Measurements from ENCODE around the gene DHCR24.

DNA sequence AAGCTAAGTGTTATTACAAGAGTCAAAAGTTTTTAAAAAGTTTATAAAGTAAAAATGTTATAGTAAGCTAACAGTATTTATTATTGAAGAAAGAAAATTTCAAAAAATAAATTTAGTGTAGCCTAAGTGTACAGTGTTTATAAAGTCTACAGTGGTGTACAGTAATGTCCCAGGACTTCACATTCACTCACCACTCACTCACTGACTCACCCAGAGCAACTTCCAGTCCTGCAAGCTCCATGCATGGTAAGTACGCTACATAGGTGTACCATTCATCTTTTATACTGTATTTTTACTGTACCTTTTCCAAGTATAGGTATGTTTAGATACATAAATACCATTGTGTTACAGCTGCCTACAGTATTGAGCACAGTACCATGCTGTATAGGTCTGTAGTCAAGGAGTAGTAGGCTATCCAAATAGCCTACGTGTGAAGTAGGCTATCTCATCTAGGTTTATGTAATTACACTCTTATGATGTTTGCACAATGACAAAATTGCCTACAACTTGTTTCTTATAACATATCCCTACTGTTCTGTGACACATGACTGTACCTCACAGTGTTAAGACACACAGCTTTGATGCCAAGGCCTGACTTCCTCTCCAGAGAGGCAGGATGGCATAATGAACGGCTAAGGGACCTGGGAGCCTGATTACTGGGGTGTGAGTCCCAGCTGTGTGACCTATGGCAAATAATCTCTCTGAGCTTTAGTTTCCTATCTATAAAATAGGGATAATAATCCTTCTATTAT is 12.7 kb downstream of the DHCR24 start:
- TF ChIP-seq, protein P1, sequence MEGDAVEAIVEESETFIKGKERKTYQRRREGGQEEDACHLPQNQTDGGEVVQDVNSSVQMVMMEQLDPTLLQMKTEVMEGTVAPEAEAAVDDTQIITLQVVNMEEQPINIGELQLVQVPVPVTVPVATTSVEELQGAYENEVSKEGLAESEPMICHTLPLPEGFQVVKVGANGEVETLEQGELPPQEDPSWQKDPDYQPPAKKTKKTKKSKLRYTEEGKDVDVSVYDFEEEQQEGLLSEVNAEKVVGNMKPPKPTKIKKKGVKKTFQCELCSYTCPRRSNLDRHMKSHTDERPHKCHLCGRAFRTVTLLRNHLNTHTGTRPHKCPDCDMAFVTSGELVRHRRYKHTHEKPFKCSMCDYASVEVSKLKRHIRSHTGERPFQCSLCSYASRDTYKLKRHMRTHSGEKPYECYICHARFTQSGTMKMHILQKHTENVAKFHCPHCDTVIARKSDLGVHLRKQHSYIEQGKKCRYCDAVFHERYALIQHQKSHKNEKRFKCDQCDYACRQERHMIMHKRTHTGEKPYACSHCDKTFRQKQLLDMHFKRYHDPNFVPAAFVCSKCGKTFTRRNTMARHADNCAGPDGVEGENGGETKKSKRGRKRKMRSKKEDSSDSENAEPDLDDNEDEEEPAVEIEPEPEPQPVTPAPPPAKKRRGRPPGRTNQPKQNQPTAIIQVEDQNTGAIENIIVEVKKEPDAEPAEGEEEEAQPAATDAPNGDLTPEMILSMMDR (IDR thresholded peaks at IDR 0.05) = no peak
- TF ChIP-seq POLR2A (IDR thresholded peaks at IDR 0.05) = no peak
- no peak for TF ChIP-seq POLR2AphosphoS5 (IDR thresholded peaks at IDR 0.05)
